HG03060 (cell line): ENCODE data around the gene VWC2L.

Experiments used
- ATAC-seq: cut with Tn5 transposase; IDR thresholded peaks from one replicate; pipeline ENCODE4 v1.9.1; 2021; ENCODE audit warnings: low read depth, moderate number of reproducible peaks; ENCODE audit not compliant: unreplicated experiment

The VWC2L gene

GRCh38 chr2:214578442-214578841, 167.6 kb downstream of the VWC2L start:
- ATAC-seq: no peak

- ATAC-seq: no peak
Observed at GRCh38 chr2:214579035-214579434, 168.2 kb downstream of the VWC2L start.

- ATAC-seq: no peak
Observed at GRCh38 chr2:214587442-214587841, 176.6 kb downstream of the VWC2L start.

- ATAC-seq: no peak
Observed at GRCh38 chr2:214591366-214591765, 180.5 kb downstream of the VWC2L start.

- ATAC-seq: no peak
Observed at GRCh38 chr2:214592011-214592410, 181.2 kb downstream of the VWC2L start.

GRCh38 chr2:214593727-214594126, 182.9 kb downstream of the VWC2L start:
- no peak for ATAC-seq

- ATAC-seq: no peak
Observed at GRCh38 chr2:214601852-214602633, 191.2 kb downstream of the VWC2L start.

GRCh38 chr2:214604861-214605260, 194.0 kb downstream of the VWC2L start:
- no peak for ATAC-seq

- ATAC-seq: no peak
Observed at GRCh38 chr2:214607051-214607450, 196.2 kb downstream of the VWC2L start.

GRCh38 chr2:214611015-214611414, 200.2 kb downstream of the VWC2L start:
- no peak for ATAC-seq

- ATAC-seq: no peak
Observed at GRCh38 chr2:214624166-214624760, 213.4 kb downstream of the VWC2L start.

GRCh38 chr2:214628091-214628490, 217.2 kb downstream of the VWC2L start:
- no peak for ATAC-seq
